Peyer's patch (tissue), 4 donors: ENCODE data around the gene OTX2. TPM values are rescaled to one million over a fixed set of nuclear protein-coding genes. Genes with fewer than 3 reads are reported as not detected.

Experiments
- DNase-seq, 3 donors: peaks; one replicate each; pipeline ENCODE4 v3.0.0-alpha.2; 2017 to 2019
- H3K27ac ChIP-seq, 4 donors: fragments of 200-600 bp; sonication (generic); one replicate each; pipeline ENCODE4 v1.5.1; 2016 to 2019
- H3K27me3 ChIP-seq, 2 donors: fragments of 200-600 bp; sonication (generic); one replicate each; pipeline ENCODE4 v1.5.1; 2019
- H3K36me3 ChIP-seq, 3 donors: fragments of 200-600 bp; sonication (generic); one replicate each; pipeline ENCODE4 v1.5.1; 2016 to 2019
- H3K4me1 ChIP-seq, 4 donors: fragments of 200-600 bp; sonication (generic); one replicate each; pipeline ENCODE4 v1.5.1; 2016 to 2019
- H3K4me3 ChIP-seq, 4 donors: fragments of 200-600 bp; sonication (generic); 1 replicate in 3 of 4; 2 replicates in 1 of 4; pipeline ENCODE4 v1.5.1; 2016 to 2019; ENCODE audit warnings: mild to moderate bottlenecking in 1 of 4
- H3K9me3 ChIP-seq, 4 donors: fragments of 200-600 bp; sonication (generic); one replicate each; pipeline ENCODE4 v1.5.1; 2016 to 2019; ENCODE audit warnings: mild to moderate bottlenecking in 1 of 4
- CTCF ChIP-seq, 6 experiments: fragments of 450-650 bp in 4 of 6; fragments of 200-600 bp in 2 of 6; sonication (generic) in 1 of 6; IDR thresholded peaks; one replicate each; pipeline ENCODE4 v1.5.1; 2017 to 2019; ENCODE audit warnings: antibody characterized with exemption in 6 of 6, mild to moderate bottlenecking in 3 of 6, moderate library complexity in 1 of 6
- POLR2A ChIP-seq, 2 donors: fragments of 450-650 bp; IDR thresholded peaks; one replicate each; pipeline ENCODE4 v1.5.1; 2017; ENCODE audit warnings: antibody characterized with exemption in 2 of 2, mild to moderate bottlenecking in 2 of 2, moderate library complexity in 2 of 2
- total RNA-seq, 4 donors: library from RNA; depleted of rRNA; stranded (reverse); fragments of >200 nt; gene quantifications; one replicate each; pipeline ENCODE4 v1.1.0, GENCODE V29; 2016

The OTX2 gene
- total RNA-seq, 4 donors from 2014 or later = not detected

DNA sequence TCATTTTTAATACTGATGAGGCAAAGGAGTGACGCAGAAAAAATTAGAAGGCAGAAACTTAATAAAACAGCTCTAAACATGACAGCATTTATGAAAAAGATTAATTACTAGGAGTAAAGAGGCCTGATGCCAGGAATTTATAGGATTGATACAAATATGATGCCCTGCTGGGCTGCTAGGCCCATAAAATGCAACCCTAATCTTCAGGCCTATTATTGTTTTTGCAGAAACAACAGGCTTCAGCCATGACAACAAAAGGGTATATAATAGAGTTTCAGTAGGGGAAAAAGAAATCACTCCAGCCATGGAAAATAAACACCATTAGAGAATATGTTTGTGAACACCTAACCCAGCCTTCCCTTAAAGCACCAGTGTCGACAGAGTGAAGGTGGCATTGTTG is 50.6 kb downstream of the OTX2 start:
- no peaks in the 10 kb centered on the region for H3K36me3 ChIP-seq
- H3K27me3 ChIP-seq = no peaks in the 10 kb centered on the region
- H3K27ac ChIP-seq = no peak overlapping the region
- no peak overlapping the region for H3K4me3 ChIP-seq
- no peak for DNase-seq
- H3K9me3 ChIP-seq = no peaks in the 10 kb centered on the region
- TF ChIP-seq POLR2A (IDR thresholded peaks at IDR 0.05) (no peak), CTCF (IDR thresholded peaks at IDR 0.05) (no peak)
- H3K4me1 ChIP-seq = no peaks in the 10 kb centered on the region

- Histone ChIP-seq H3K4me3 (no peak overlapping the region), H3K9me3 (no peaks in the 10 kb centered on the region), H3K27me3 (no peaks in the 10 kb centered on the region), H3K4me1 (no peaks in the 10 kb centered on the region), H3K27ac (no peak overlapping the region), H3K36me3 (no peaks in the 10 kb centered on the region)
- TF ChIP-seq CTCF (IDR thresholded peaks at IDR 0.05) = no peak
- no peak for TF ChIP-seq POLR2A (IDR thresholded peaks at IDR 0.05)
- DNase-seq = no peak
These were observed 51.2 kb downstream of the OTX2 start for GRCh38 chr14:56759094-56759493.

DNA sequence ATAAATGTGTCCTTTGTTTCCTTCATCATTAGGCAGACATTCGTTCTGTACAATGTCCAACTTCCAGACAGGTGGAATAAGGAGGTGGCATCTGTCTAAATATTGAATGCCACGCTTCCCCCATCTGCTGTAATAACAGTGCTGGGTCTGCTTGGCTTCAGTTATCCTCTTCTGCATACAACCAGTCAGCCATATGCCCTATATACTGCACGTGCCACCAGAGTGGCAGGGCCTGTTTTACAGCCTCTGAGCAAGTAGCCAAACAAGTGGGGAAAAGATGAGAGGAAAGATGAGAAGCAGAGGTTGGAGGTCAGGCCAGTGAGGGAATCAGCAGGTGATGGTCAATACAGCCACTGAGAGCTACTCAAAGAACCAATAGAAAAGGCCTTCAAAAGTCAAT is 55.4 kb downstream of the OTX2 start:
- DNase-seq = no peak
- Histone ChIP-seq H3K27ac (no peak overlapping the region), H3K4me1 (no peaks in the 10 kb centered on the region), H3K9me3 (no peaks in the 10 kb centered on the region), H3K36me3 (no peaks in the 10 kb centered on the region), H3K27me3 (no peaks in the 10 kb centered on the region), H3K4me3 (no peak overlapping the region)
- no peak for TF ChIP-seq CTCF (IDR thresholded peaks at IDR 0.05)
- TF ChIP-seq POLR2A (IDR thresholded peaks at IDR 0.05) = no peak

- Histone ChIP-seq H3K4me3 (no peak overlapping the region), H3K36me3 (no peaks in the 10 kb centered on the region), H3K27me3 (no peaks in the 10 kb centered on the region), H3K27ac (no peak overlapping the region), H3K9me3 (no peaks in the 10 kb centered on the region), H3K4me1 (no peaks in the 10 kb centered on the region)
- DNase-seq = no peak
- TF ChIP-seq POLR2A (IDR thresholded peaks at IDR 0.05) (no peak), CTCF (IDR thresholded peaks at IDR 0.05) (no peak)
These were observed 56.9 kb downstream of the OTX2 start for GRCh38 chr14:56753396-56753795.

DNA sequence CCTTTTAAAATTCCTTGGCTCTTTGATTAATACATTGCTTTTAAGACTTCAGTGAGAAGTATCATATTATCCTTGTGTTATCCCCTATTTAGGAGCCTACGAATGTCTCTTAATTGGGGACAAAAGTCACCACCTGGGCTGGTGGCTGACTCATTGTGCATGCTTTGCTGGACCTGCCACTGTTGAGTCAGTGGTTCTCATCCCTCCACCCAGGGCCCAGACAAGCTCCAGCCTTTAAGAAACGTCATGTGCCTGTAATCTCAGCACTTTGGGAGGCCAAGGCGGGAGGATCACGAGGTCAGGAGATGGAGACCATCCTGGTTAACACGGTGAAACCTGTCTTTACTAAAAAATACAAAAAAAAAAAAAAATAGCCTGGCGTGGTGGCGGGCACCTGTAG is 57.9 kb downstream of the OTX2 start:
- H3K27ac ChIP-seq = no peak overlapping the region
- no peaks in the 10 kb centered on the region for H3K4me1 ChIP-seq
- no peaks in the 10 kb centered on the region for H3K27me3 ChIP-seq
- no peak for TF ChIP-seq POLR2A (IDR thresholded peaks at IDR 0.05)
- TF ChIP-seq CTCF (IDR thresholded peaks at IDR 0.05) = no peak
- H3K4me3 ChIP-seq = no peak overlapping the region
- no peaks in the 10 kb centered on the region for H3K9me3 ChIP-seq
- no peak for DNase-seq
- H3K36me3 ChIP-seq = no peaks in the 10 kb centered on the region

DNA sequence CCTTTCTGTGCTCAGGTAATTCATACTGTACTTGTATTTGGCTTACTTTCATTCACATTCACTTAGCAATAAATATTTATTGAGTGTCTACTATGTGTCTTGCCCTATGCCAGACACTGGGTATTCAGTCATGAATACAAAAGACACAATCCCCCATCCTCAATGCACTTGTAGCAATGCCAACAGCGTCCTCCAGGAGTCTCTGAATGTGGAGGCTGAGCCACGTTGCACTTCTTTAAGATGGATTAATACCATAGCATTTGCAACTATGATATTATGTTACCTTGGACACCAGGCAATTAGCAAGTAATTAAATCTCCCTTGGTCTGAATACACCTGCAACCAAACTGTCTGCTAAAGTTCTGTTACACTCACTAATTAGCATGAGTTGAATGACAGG is 58.8 kb downstream of the OTX2 start:
- Histone ChIP-seq H3K9me3 (no peaks in the 10 kb centered on the region), H3K27ac (no peak overlapping the region), H3K4me3 (no peak overlapping the region), H3K36me3 (no peaks in the 10 kb centered on the region), H3K27me3 (no peaks in the 10 kb centered on the region), H3K4me1 (no peaks in the 10 kb centered on the region)
- no peak for DNase-seq
- TF ChIP-seq POLR2A (IDR thresholded peaks at IDR 0.05) (no peak), CTCF (IDR thresholded peaks at IDR 0.05) (peak in 1 of 6 experiments; percentile 4)
